Stimulated activated CD8-positive, alpha-beta memory T cell treated with anti-CD3 and anti-CD28 coated beads, Interleukin-15, amount 100 ng/mL, for 1 hour (primary cell): ENCODE data around the gene PTPRK.
"Not testable (repeated sequence)": the region's sequence is repeated elsewhere in the genome, so short reads cannot be mapped to it uniquely, and the experiment has no call there.

Experiments
- DNase-seq: peaks from one replicate; pipeline ENCODE4 v3.0.0-alpha.2; 2020; ENCODE audit warnings: low read depth

PTPRK gene

DNA sequence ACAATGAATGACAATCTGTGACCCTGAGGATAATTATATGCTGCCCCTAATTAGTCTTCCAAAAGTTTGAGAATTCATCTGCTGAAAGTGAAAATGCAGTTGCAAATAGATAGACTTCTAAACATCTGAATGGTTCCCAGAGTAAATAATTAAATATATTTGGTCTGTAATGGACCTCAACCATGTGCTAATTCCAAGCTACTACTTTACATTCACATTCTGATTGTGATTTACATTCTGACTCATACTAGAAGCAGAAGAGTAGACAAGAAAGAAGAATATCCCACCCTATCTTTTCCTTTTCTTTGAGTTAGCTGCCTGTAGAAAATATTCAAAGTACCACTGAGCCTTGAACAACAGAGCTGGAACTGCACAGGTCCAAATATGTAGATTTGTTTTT is 80.8 kb downstream of the PTPRK start:
- DNase-seq: no peak

DNA sequence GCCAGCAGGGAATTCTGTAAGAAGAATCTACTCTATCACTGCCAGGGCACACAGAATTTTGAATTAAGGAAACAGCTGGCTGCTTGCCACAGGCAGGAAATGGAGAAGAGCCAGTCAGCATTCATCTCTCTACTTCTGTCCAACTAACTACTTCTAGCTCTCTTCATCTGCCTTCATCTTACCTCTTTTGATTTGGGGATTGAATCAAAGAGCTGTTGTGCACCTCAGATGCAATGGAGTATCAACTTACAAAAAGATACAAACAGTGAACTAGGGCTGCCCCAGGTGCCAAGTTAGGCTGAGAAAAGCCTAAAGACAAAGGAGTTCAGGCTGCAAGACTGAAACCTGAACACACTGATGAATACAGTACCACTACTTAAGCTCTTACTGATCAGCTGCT is 82.0 kb downstream of the PTPRK start:
- no peak for DNase-seq

DNA sequence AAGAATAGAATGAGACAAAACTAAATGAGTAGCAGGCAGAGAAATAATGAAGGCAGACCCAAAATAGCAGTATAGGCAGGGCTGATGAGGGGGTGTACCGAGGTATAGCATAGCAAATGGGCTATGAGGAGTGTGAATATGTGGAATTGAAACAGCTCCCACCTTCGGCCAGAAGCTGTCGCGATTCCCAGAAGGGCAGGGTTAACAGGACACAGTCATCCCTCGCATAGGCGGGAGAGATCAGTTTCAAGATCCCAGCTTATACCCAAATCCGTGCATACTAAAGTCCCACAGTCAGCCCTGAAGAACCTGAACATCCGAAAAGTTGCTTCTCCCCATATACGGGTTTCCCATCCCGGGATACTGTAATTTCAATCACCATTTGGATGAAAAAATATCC is 82.7 kb downstream of the PTPRK start:
- no peak for DNase-seq

DNA sequence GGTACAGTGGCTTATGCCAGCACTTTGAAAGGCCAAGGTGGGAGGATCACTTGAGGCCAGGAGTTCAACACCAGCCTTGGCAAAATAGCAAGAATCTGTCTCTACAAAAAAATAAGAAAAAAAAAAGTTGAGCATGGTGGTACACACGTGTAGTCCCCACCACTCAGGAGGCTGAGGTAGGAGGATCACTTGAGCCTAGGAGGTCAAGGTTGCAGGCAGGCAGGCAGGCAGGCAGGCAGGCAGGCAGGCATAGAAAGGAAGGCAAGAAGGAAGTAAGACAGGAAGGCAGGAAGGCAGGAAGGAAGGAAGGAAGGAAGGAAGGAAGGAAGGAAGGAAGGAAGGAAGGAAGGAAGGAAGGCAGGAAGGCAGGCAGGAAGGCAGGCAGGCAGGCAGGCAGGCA is 85.6 kb downstream of the PTPRK start:
- not testable (repeated sequence) for DNase-seq

DNA sequence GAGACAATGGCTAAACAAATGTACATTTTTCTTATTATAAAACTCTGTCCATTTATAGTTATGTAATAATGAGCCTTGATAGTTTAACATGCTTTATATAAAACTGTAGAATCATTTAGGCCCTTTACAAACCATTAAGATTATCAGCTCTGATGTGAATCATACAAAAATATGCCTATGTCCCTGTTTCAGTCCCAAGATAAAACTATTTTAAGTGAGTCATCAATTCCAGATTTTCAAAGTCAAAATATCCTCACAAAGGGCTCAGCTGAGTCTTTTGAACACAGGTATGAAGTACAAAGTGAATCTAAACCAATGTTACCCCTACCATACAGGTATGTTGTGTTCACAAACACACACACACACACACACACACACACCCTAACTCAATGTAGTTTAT is 88.0 kb downstream of the PTPRK start:
- no peak for DNase-seq

DNA sequence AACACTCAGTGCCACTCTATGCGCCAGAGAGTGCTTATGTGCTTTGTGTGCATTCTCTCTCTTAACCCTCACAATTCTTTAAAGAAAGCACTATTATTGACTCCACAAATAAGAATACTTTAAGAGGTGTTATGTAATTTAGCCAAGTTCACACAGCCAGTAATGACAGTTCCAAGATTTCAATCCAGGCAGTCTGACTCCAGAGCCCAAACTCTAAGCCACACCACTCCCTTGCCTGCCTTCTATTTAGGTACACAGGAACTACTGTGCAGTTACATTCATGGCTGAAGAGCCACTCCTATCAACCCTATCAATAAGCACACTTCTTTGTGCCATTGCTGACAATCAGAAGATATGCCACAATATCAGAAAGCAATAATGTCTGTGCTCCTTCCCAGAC is 93.3 kb downstream of the PTPRK start:
- no peak for DNase-seq

DNA sequence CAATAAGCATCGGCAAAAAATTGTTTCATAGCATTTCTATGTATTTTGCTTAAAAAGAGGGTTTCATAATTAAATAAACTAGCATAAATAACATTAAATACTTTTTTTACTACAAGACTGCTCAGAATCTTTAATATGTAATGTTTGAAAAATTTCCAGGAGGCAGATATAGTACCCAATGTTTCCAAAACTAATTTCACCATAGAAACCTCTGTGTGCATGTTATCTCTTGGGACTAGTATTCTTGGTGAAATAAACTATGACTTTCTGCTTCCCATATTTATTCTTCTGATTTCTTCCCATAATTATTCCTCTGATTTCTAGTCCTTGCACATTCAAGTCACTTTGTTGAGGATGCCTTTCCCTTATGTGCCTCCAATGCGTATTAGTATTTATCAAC is 94.5 kb downstream of the PTPRK start:
- DNase-seq: no peak

DNA sequence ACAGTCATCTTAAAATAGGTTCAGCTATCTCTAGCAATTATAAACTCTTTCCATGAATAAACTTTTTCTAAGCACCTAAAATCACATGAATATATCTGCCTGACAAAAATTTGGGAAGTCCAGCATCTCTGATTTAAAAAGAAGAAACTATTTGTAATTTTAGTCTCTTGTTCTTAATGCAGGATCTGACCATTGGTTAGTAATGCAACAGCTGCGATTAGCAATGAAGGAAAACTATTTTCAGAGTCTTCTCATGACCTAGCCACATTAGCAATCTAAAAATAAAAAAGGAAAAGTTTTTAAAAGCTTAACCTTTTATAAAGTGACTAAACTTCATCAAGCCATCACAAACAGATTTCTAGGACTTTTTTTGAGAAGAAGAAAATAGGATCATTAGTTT is 97.5 kb downstream of the PTPRK start:
- DNase-seq: no peak

DNA sequence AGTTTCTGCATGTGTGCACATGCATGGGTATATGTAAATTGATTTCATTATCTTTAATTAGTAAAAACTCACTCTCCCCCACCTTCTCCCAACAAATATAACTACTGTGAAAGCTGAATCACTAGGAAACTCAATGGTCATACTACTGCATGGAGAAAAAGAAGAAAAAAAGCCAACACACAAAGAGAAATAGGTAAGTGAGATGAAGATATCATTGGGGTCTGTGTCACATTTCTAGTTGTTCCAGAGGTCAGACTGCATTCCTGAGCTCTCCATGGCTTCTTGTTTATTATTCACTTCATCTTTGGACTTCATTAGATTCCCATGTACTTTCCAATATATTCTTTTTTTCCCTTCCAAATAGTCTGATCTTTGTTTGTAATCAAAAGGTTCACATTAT is 98.2 kb downstream of the PTPRK start:
- DNase-seq: no peak

DNA sequence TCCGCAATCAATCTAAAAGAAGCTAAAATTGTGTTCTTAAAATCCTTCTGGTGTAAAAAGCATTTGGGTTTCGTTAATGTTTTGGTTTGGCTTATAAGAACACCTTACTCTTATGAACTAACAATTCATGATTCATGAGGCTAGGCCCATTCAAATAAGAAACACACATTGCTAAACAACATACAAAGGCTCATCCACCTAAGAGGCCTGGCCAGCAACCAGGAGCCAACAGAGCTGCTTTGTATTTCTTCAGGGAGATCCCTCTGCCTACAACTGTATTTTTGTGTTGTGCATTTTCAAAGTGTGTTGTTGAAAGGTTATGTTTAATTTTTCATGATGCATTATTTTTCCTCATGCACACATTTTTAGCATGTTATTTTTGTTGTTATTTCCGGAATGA is 98.6 kb downstream of the PTPRK start:
- no peak for DNase-seq

DNA sequence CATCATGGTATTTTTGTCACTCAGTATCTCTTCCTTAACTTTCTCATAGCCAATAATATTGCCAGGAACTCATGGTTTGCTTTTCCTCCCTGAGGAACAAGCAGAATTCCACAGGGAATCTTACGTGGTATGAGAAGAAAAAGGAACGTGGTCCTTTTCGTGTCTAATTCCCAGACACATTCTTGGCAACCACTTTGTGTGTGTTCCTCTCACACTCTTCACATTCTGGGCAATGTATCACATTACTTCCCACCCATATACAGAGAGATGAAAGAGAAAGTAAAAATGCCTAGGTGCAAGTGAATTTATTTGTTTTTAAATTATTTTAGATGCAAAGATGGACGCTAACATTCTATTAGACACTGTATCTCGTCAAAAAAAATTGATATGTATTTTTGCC is 102.7 kb downstream of the PTPRK start:
- DNase-seq: no peak

DNA sequence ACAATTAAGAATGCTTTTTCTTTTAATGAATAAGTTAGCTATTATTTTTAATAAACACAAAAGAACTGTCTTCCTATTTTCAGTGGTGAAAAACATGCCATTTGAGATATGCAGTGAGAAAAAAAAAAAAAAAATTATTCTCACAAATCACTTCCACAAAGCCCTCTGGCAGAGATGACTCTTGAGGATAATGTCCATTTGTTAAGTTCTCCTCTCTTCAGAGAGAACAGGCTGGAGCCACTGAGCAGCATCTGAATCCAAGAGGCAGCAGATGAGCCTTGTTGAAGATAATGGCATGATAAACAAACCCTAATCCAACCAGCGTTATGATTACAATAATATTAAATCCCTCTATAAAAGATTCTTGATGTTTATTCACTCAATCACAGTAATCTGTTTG is 105.0 kb downstream of the PTPRK start:
- DNase-seq: no peak

DNA sequence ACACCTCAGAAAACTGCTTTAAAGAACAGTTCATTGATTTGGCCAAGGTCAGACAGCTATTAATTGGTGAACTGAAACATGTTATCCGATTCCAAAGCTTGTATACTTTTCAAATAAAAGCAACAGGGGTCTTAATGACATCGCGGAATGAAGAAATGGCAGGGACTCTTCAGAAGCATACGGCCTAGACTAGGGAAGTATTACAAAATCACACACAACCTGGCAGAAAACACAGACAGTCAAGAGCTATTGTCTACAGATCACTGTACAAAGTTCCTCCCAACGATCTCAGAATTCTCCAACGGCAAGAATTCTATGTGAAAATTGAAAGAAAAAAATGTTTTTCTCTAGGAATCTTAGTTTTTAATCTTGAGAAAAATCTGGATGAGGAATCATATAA is 105.5 kb downstream of the PTPRK start:
- no peak for DNase-seq

DNA sequence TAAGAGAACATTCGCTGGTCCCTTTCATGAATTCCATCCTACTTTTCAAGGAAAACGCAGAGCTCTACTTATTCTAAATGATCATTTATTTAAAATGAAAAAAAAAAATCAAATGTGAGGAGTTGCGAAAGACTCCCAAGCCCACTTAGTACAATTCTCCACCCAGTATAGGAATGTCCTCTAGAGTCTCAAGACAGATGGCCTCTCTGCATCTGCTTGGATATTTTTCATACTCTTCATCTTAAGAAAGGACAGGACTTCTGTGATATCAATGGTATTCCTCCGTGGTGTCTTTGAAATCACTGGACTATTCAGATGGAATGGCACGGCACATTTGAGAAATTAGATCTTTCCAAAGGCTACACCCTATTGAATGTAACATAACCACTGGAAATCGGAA is 107.1 kb downstream of the PTPRK start:
- no peak for DNase-seq

DNA sequence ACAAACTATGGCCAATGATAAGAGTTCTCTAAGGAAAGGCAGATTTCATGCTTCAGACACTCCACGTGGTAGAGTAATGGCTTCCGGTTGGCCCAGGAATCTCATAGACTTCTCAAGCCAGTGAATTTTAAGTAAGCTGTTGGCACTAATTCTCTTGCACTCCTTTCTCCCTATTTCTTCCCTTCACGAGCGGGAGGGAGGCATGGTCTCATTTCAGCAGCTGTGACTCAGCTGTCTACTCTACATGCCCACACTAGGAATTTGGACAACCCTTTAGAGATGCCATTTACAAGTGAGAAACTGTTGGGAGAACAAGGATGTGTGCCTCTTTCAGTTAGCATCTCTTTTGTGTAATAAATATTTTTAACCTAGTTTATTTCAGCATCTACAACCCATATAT is 107.7 kb downstream of the PTPRK start:
- no peak for DNase-seq

DNA sequence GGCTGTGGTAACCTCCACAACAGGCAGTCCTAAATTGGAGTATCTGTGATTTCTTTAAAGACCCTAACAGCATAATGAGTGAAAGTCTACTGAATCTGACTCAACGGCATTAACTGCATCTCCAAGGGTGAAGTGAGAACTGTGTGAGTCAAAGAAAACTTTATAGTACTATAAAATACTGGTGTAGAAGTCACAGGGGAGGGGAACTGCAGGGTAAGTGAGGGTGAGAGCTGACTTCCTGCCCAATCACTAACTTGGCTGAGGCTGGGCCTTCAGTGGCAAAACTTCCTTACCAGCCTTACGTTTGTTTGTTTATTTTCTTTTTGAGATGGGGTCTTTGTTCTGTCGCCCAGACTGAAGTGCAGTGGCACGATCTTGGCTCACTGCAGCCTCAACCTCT is 109.8 kb downstream of the PTPRK start:
- no peak for DNase-seq

DNA sequence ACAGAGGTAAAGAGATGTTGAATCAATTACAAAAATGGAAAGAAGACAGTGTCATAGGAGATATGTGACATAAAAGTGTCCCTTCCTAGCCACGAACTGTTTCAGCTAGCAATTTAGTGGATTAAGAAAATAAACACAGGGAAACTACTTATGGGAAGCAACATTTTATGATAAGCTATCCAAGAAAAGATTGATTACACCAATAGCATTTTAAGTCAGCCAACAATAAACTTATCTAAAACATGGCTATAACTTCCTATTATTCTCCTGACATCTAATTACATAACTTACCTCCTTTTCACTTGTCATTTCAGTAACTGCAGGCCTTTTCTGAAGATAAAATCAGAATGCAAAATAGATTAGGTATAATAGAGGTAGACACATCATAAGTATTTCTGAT is 111.4 kb downstream of the PTPRK start:
- DNase-seq: no peak

DNA sequence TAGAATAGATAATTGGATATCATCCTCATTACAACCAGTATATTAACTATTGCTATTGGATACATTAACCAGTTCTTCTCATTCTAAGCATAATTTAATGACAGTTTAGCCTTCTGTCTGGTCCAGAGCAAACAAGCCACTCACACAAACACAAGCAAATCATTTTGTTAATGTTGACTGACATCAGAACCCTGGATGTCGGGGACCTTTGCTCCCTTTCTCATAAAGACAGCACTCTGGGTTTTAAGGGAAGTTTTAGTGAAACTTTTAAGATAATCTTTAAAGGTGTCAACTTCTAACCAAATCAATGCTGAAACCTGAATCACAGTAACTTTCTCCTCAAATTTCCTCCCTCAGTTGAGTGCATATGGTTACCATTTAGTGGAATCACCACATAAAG is 113.9 kb downstream of the PTPRK start:
- DNase-seq: no peak

DNA sequence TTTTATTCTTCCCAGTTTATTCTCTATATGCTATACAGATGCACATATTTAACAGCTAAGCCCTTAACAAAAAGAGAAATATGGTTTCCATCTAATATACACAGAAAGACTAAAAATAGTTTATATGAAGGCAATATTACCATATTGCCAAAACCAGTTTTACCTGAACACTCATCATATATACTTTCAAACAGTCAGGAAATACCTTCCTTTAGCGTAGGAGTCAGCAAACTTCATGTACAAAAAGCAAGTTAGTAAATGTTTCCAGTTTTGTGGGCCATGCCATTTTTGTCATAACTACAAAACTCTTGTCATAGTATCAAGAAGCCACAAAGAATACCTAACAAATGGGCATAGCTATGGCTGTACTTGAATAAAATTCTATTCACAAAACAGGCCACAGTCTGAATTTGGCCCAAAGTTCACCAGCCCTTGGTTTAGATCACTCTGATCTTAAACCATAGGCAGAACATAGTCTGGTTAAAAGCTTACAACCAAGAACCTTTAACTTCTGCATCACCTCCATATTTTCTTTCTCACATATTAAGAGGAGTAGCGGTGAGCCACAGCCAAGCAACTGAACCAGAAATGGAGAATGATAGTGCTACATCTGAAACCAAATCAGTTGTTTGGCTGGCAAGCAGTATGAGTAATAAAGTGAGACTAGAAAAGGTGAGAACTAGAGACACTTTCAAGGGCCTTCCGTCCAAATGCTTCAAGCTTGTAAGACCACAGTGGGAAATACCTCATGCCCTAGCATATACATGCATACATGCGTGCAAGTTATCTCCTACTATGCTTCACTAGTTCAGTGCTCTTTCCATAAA is 116.6 kb downstream of the PTPRK start:
- no peak for DNase-seq

DNA sequence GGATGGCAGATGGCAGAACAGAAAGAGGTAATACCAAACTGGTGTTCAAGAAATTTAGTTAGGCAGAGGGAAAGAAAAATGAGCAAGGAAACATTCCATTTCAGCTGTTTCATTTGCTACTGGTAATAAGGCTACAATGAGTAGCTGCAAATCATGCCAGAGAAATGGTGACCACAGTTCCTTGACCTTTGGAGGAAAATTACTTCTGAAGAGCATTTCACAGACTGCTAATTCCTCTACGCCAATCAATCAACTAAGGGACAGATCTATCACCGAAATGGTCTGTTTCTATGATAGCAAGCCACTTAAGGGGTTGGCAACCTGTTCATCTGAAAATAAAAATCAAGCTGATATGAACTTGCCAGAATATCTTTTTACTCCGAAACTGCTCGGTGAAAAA is 119.5 kb downstream of the PTPRK start:
- DNase-seq: no peak

DNA sequence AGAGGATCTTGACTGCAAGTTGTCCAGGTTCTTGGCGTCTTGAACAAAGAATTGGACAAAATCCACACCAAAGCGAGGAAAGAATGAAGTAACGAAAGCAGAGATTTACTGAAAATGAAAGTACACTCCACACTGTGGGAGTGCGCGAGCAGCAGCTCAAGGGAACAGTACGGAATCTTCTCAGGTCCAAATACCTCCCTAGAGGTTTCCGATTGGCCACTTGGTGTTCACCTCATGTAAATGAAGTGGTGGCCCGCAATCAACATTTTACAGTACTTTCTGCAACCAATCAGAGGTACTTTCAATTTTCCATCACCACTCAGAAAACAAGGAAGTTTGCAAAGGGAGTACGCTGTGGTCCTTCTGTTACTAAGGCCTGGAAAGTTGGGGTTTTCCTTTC is 122.4 kb downstream of the PTPRK start:
- no peak for DNase-seq

DNA sequence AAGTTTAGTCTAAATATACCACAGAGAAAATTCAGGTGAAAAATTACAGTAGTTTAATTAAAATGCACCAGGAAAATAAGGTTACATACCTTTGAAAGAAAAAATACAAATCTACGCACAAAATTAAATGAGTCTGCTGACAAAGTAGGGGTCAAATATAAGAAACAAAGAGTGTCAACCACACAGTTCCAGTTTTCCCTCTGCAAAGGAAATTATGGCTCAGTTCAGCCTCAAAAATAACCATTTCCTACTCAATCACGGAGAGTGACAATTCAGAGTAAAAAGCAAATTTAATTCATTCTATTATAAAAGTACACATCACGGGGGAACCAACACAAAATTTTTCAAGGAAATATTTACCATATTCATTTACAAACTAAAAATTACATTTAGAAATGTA is 124.8 kb downstream of the PTPRK start:
- no peak for DNase-seq

DNA sequence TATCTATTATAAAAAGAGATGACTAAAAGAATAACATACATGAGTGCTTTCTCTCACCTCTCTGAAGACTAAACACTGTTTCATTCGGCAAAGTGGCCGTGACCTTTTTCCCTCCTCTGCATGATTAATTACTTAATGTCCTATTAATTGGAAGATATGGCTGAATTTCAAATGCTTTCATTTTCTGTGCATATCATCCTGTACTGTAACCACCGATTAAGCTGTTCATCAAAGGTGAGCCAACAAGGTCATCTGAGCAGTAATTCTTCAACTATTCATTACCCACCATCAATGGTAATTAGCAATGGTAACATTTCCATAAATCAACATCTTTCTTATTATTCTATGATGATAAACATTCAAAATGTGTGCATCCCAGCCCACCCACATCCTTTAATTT is 125.2 kb downstream of the PTPRK start:
- no peak for DNase-seq

DNA sequence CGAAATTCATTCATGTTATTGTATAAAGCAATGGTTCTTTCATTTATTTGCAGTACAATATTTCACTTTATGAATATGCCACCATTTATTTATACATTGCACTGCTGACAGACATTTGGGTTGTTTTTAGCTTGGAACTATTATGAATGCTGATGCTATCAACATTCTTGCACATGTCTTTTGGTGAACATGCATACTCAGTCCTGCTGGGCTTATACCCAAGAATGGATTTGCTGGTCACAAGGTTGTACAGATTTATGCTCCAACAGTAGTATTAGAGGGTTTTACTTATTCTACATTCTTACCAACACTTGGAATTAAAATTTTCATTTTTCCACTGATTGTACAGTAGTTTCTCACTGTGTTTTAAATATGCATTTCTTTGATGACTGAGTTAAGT is 126.2 kb downstream of the PTPRK start:
- no peak for DNase-seq
